ENCODE measurements around the gene GJD4.

DNA sequence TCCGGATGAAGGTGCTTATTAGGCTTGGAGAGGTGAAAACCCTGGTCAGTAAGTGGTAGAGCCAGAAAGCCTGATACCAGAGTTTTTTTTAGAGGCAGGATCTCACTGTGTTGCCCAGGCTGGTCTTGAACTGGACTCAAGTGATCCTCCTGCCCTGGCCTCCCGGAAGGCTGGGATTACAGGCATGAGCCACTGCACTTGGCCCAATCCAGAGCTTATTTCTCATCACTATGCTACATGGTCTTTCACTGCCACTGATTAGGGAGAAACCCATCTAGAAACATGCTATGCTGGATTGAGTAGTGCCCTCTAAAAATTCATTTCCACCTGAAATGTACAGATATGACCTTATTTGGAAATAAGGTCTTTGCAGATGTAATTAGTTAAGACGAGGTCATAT, 28.4 kb upstream of the GJD4 start:
- TF ChIP-seq, protein P1, sequence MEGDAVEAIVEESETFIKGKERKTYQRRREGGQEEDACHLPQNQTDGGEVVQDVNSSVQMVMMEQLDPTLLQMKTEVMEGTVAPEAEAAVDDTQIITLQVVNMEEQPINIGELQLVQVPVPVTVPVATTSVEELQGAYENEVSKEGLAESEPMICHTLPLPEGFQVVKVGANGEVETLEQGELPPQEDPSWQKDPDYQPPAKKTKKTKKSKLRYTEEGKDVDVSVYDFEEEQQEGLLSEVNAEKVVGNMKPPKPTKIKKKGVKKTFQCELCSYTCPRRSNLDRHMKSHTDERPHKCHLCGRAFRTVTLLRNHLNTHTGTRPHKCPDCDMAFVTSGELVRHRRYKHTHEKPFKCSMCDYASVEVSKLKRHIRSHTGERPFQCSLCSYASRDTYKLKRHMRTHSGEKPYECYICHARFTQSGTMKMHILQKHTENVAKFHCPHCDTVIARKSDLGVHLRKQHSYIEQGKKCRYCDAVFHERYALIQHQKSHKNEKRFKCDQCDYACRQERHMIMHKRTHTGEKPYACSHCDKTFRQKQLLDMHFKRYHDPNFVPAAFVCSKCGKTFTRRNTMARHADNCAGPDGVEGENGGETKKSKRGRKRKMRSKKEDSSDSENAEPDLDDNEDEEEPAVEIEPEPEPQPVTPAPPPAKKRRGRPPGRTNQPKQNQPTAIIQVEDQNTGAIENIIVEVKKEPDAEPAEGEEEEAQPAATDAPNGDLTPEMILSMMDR (IDR thresholded peaks at IDR 0.05): no peak
- TF ChIP-seq EZH2 (IDR thresholded peaks at IDR 0.05; ENCODE audit: borderline replicate concordance, insufficient read depth, low read depth, low read length, poor library complexity, severe bottlenecking): no peak
